GM20431 (cell line): ENCODE measurements around the gene FGD5.

Experiments used
- in situ Hi-C: fragments of 300-500 bp; cut with MseI, MboI; formaldehyde crosslinking; loops from one replicate; pipeline ENCODE4 v1.15.0; 2020; ENCODE audit warnings: low sequenced_read_pairs; ENCODE audit not compliant: unreplicated experiment

FGD5 gene, protein sequence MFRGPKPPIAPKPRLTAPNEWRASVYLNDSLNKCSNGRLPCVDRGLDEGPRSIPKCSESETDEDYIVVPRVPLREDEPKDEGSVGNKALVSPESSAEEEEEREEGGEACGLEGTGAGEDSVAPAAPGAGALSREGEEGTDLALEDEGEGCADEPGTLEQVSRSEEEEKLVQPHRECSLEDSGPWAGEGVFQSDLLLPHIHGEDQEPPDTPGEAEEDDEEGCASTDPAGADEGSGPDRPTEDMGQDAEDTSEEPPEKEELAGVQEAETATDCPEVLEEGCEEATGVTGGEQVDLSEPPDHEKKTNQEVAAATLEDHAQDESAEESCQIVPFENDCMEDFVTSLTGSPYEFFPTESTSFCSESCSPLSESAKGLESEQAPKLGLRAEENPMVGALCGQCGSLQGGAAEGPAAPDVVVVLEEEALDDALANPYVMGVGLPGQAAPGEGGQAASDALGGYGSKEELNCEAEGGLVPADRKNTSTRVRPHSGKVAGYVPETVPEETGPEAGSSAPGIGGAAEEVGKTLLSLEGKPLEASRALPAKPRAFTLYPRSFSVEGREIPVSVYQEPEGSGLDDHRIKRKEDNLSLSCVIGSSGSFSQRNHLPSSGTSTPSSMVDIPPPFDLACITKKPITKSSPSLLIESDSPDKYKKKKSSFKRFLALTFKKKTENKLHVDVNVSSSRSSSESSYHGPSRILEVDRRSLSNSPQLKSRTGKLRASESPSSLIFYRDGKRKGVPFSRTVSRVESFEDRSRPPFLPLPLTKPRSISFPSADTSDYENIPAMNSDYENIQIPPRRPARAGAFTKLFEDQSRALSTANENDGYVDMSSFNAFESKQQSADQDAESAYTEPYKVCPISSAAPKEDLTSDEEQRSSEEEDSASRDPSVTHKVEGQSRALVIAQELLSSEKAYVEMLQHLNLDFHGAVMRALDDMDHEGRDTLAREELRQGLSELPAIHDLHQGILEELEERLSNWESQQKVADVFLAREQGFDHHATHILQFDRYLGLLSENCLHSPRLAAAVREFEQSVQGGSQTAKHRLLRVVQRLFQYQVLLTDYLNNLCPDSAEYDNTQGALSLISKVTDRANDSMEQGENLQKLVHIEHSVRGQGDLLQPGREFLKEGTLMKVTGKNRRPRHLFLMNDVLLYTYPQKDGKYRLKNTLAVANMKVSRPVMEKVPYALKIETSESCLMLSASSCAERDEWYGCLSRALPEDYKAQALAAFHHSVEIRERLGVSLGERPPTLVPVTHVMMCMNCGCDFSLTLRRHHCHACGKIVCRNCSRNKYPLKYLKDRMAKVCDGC (N-terminal part only)

DNA sequence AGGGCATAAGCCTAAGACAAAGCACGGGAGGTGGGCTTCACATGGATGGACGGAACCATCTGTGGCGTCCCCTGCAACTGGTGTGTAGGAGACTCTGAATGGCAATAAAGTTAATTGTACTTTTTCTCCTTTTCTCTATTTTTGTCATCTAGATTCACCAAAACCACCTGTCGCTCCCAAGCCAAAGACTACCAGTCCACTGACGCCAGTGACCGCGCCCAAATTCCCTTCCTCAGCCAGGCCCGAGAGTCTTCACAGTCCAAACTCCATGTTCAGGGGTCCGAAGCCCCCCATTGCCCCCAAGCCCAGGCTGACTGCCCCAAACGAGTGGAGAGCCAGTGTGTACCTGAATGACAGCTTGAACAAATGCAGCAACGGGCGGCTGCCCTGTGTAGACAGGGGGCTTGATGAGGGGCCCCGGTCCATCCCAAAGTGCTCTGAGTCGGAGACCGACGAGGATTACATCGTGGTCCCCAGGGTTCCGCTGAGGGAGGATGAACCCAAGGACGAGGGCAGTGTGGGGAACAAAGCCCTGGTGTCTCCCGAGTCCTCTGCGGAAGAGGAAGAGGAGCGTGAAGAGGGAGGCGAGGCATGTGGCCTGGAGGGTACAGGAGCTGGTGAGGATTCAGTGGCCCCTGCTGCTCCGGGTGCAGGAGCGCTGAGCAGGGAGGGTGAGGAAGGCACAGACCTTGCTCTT, at the start of gene FGD5:
FGD5 (plus strand) TSS at position 159 of the 697 bp plus-strand sequence; CDS start at position 269, 110 bp downstream.
- in situ Hi-C loops, result no loop called here

DNA sequence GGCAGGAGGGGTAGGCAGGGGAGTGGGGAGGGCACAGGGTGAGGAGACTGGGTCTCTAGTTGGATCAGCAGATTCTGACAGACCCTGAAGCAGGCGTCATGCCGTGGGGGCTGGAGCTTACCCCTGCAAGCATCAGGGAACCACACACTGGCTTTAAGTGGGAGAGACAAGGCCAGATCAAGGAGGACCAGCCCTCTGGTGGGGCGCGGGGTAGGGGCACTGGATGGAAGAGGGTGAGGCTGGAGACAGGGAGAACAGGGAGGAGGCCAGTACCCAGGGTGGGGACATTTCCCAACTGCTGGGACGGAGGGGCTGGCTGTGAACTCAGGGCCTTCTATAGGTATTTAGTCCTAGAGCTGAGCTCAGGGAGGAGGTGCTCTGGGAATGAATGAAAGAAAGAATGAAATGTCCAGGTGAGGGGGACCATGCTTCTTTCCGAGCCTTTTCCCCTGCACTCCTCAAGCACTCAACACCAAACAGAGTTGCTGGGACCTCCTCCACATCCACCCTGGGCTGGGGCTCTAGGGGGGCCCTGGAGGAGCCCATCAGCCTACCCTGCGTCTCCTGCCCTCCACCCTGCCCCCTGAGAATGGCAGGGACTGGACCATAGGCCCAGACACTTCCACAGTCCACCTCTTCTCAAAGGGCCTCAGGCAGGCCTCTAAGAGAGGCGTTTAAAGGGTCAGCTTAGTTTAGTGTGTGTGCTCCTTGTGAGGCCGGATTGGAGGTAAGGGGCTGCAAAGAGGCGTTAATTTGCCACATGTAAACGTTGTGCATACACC, 49.0 kb upstream of the FGD5 start:
- in situ Hi-C loops, result no loop called here

DNA sequence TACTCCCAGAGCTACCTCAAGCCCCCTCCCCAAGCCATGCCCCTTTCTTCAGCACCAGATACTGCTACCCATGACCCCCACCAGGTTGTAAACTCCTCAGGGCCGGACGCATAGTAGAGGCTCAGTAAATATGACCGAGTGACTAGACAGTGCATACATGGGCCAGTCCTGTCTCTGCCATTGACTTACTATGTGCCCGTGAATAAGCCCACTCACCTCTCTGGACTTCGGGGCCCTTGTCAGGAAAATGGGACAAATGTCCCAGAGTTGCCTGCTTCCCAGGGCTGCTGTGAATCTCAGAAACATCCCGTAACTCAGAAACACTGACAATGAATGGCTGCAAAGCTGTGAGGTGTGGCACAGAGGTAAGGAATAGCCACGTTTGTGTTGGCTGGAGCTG, 48.2 kb upstream of the FGD5 start:
- in situ Hi-C loops, result no loop called here

DNA sequence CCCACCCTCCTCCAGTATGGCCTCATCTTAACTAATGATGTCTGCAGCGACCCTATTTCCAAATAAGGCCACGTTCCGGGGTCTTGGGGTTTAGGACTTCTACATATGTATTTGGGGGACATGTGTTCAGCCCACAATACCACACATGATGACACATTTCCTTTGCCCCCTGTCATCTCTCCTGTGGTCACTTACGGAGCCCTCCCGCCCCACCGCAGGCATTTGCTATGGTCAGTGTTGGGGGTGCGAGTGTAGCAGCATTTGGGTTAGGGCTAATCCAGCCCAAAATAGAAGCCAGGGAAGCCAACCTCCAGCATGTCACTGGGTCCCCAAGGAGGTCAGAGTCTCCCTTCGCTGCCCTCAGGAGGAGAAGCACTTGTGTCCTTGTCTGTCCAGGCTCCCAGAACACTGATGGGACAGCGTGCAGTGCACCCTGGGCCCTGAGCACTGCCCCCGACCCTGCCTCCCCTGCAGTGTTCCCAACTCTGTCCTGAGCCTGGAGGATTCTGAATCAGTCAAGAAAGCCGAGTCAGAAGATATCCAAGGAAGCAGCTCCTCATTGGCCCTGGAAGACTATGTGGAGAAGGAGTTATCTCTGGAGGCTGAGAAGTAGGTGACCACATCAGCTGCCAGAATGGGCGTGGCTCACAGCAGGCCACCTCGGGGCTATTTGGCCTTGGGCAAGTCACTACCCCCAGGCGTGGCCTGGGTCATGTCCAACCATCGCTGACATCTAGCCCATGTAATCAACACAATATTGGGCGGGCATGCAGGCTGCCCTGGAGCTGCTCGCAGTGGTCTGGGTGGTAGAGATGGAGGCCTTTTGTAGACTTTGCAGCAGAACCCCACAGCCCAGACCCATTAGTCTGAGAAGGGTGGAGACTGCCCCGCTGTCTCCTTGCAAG, 46.9 kb upstream of the FGD5 start:
- in situ Hi-C loops, result no loop called here

DNA sequence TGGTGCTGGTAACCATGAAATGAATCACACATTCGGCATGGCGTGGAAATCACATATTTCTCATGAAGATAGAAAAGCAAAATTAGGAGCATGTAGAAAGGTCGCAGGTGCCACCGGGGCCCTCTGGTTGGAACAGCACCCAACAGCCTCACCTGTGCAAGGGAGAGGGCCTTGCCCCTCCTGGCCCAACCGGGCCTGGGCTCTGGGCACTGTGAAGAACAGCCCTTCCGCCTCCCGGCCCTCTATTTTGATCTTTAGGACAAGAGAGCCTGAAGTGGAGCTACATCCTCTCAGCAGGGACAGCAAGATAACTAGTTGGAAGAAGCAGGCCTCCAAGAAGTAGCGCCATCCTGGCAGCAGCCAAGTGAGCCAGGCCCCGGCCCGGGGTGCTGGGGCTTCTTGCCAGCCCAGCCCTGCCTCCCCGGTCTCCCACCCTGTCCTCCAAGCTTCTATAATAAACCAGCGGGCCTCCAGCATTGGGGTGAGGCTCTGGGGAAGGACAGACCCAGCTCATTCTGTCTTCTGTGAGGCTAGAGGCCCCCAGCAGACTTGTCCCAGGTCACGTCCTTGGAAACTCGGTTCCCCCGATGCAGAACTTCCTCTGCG, 46.1 kb upstream of the FGD5 start:
- in situ Hi-C loops, result no loop called here

DNA sequence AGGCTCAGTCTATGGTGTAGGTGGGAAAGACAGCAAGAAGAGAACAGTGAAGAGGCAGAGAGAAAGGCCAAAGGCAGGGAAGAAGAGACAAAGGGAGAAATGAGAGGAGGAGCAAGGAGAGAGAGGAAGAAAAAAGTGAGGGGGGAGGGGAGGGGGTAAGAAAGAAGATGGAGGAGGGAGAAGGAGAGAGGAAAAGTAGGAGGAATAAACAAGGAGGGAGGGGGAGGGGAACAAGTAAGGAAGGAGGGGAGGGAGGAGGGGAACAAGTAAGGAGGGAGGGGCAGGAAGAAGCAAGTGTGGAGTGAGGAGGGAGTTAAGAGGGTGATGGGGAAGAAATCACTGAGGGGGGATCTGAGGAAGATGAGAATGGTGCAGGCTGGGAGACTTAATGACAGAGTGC, 45.5 kb upstream of the FGD5 start:
- in situ Hi-C loops, result no loop called here

DNA sequence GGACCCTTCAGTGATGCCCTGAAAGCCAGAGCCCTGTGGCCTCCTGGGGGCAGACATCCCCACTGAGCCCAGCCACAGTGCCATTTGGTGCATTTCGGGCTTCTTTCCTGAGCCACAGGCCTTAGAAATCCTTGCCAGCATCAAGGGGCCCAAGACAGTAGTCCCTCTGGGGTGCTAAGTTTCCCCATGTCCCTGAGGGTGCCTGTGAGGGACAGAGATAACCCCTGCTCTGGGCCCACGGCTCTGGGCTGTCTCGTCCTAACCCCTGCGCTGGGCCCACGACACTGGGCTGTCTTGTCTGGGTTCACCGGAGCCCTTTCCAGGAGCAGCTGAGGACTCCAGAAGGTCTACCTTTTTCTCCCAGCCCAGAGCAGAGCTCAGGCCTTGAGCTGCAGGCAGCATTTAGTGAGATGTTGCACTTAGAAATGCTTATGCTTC, 45.1 kb upstream of the FGD5 start:
- in situ Hi-C loops, result no loop called here

DNA sequence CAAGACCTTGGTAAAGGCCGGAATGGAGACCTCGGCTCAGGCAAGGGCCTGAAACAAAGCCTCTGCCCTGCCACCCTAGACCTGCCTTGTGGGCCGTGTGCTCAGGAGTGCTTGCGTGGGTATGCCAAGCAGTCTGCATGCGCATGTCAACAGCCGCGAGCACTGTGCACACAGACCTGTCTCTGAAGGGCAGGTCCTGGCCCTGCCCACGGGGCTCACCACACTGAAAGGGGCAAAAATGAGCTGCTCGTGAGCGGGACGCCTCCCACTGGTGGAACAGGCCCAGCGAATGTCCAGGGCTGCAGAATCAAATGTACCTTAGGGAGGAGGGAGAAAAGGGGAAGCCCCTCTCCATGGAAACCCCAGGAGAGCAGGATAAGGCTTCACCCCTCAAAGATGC, 44.3 kb upstream of the FGD5 start:
- in situ Hi-C loops, result no loop called here

DNA sequence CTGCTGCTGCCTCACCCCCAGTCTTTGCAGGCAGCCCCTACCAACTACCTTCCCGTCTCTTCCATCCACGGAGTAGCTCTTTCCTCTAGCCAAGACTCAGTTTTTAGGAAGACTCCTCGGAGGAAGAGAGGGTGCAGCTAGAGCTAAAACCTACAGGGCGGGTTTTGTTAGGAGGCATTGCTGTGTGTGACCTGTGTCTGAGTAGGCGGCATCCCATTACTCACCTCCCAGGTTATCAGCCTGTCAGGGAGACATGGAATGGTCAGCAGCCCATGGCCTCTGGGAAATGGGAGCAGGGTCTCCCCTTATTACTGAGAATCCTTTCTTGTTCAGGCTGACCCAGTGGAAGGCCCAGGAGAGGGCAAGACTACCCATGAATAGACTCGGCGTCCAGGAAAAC, 43.8 kb upstream of the FGD5 start:
- in situ Hi-C loops, result no loop called here

DNA sequence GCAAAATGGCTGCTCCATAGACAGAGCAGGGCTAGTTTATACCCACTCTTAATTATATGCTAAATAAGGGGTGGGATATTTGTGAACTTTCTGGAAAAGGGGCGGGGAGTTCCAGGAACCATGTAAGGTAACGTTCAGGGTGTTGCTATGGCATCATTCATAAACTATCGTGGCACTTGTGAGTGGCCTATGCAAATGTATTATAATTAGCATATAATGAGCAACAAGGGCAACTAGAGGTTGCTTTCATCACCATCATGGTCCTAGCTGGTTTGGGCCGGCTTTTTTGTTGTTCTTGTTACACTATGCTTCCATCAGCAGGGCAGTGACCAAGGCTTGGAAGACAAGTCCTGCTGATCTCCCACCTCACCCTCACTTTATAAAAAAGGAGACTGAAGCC, 43.2 kb upstream of the FGD5 start:
- in situ Hi-C loops, result no loop called here

DNA sequence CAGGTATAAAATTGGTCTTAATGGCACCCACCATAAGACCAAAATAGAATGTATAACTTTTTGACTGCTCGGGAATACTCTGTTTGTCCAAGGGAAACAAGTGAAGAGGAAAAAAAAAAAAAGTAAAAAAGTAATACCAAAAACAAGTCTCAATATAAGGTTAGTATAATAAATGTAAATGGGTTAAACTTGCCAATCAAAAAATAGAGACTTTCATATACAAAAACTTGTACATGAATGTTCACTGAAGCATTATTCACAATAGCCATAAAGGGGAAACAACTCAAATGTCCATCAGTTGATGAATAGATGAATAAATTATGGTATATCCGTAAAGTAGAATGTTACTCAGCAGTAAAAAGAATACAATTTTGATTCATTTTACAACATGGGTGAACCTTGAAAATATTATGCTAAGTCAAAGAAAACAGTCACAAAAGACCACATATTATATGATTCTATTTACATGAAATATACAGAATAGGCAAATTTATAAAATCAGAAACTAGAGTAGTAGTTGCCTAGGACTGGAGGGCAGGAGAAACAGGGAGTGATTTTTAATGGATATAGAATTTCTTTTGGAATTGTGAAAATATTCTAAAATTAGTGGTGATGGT, 39.6 kb upstream of the FGD5 start:
- in situ Hi-C loops, result no loop called here

DNA sequence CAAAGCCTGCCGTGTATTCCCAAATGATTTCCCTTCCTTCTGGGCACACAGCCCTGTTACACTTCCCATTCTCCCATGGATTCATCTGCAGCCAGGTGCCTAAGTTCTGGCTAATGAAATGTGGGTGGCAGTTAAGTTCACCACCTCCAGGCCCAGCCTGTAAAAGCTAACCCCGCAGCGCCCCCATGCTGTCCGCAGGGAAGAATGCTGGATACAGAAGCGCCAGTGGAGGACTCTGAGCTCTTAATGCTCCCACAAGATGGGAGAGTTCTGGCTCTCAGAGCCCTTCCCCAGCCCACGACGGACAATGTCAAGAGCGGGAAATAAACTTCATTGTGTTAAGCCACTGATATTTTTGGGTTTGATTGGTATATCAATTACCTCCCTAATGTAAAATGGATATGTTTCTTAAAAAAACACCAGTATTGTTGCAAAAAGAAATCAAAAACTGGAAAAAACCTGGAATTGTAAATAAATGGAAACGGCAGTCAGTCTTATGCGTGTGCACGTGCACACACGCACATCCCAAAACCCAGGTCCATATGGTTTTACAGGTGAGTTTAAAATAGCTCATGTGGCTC, 37.7 kb upstream of the FGD5 start:
- in situ Hi-C loops, result no loop called here

DNA sequence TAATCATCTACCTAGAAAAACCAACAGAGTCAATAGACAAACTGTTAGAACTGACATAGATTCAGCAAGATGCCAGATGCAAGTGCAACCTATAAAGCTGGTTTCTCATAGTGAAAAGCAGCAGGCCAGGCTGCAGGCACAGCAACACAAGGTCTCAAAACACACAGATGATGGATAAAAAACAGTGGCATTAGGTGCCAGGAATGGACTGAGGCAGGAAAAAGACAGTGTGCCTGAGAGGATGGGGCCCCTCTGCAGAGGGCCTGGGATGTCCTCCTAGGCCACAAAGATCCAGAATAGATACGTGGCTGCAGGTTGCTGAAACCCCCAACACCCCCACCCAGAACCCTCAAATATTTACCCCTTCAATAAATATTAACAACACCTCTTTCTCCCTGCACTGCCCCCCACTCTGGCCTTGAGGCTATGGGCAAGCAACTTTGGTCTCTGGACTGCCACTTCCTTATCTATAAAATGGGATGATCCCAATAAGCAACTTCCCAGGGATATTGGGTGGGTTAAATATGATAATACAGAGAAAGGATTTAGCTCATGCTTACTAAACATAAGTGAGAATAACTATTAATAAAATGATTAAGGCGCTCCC, 35.2 kb upstream of the FGD5 start:
- in situ Hi-C loops, result no loop called here

DNA sequence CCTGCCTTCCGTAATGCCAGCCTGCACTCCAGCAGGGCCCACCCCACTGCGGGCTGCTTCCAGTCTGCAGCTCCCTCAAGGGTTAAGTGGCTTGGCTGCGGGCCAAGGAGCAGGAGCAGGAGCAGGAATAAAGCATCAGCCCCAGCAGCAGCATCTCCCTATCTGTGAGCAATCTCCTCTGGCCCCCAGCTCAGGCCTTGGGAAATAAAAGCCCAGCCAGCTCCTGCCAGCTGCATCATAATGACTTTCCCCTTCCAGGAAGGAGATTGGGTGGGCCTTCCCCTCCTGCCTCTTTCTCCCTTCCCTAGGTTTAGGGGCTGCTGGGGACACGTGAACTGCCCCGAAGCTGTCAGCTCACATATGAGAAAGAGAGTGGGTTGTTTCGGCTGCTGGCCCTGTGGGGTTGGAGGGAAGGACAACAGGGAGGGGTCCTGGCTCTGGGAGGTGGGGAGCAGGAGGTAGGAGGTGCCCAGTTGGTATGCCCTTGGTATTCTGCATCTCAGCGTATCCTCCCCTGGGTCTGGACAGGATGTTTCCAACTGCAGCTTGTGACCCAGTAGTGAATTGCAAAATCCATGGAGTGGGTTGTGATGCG, 34.6 kb upstream of the FGD5 start:
- in situ Hi-C loops, result no loop called here

DNA sequence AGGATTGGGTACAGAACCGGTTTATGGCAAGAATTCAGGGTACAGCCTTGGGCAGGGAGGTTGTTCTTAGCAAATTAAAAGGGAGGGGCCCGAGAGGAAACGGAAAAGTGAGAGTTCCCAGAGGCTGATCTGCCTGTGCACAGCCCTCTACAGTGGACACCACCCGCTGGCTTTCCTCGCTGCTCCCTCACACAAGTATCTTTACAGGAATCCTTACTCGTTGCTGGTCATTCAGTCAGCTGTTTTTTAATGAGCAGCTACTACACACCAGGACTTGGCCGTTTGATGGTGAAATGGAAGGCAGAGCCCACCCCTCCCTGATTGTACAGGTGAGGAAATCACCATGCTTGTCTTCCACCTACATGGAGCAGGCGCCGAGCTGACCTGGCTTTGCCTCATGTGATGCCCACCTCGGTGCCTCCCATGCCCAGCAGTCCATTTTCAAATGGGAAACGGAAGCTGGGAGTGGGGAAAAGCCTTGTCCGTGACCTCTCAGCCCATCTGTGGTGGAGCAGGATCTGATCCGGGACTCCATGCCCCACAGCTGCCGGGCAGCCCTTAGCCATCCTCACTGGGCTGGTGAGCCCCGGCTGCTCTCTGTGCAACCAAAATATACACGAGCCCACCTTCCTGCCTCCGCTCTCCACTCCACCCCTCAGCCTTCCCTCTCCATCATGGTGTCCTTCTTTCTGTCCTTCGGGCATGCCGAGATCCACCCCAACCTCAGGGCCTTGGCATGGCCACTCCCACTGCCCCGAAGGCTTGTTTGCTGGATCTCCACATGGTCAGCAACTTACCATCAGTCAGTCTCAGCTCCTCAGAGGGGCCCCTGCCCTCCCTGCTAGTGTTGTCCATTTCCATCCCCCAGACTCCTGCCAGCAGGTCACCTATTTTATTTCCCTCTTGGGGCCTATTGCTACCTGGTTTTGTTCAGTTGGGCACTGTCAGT, 33.3 kb upstream of the FGD5 start:
- in situ Hi-C loops, result no loop called here
